ENCODE data around the gene BCL2A1. TPM values are rescaled to one million over a fixed set of nuclear protein-coding genes. Genes with fewer than 3 reads are reported as not detected.
"Not testable (repeated sequence)": the region's sequence is repeated elsewhere in the genome, so short reads cannot be mapped to it uniquely, and the experiment has no call there.

The BCL2A1 gene
- polyA plus RNA-seq, 1 donor (not counting 4 experiments of a cell fraction or from before 2014, with no cell fraction given): 0.10 TPM

DNA sequence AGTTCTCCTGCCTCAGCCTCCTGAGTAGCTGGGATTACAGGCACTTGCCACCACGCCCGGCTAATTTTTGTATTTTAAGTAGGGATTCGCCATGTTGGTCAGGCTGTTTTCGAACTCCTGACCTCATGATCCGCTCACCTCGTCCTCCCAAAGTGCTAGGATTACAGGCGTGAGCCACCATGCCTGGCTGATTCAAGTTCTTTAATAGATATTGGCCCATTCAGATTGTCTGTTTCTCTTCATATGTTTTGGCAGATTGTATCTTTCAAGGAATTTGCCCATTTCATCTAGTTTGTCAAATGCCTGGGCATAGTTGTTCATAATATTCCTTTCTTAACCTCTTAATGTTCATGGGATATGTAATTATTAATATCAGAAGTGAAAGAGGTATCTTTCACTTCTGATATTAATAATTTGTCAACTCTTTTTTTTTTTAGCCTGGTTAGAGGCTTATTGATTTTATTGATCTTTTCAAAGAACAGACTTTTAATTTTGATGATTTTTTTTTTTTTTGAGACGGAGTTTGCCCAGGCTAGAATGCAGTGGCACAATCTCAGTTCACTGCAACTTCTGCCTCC, 48.3 kb upstream of the BCL2A1 start:
- Histone ChIP-seq H3K27me3 (ENCODE audit: control insufficient read depth, extremely low read depth, insufficient read depth, low read length) (no peaks in the 10 kb centered on the region), H3K36me3 (ENCODE audit: control insufficient read depth in 2 of 2, extremely low read depth in 1 of 2, insufficient read depth in 2 of 2, low read length in 2 of 2) (no peaks in the 10 kb centered on the region), H3K9ac (ENCODE audit: control insufficient read depth, extremely low read depth, insufficient read depth, low read length) (no peak overlapping the region), H3K4me1 (ENCODE audit: control insufficient read depth, extremely low read depth, insufficient read depth, low read length) (no peaks in the 10 kb centered on the region), H3K4me2 (ENCODE audit: control insufficient read depth, extremely low read depth, insufficient read depth, low read depth, low read length) (no peak overlapping the region), H3K9me3 (ENCODE audit: control insufficient read depth, low read depth, low read length) (no peaks in the 10 kb centered on the region), H3K9me1 (ENCODE audit: control insufficient read depth, extremely low read depth, insufficient read depth, low read length) (no peaks in the 10 kb centered on the region), H3K4me3 (ENCODE audit: control insufficient read depth in 2 of 3, extremely low read depth in 1 of 3, insufficient read depth in 2 of 3, low read depth in 1 of 3, low read length in 3 of 3) (no peak overlapping the region), H3K27ac (ENCODE audit: control insufficient read depth, insufficient read depth, low read length) (no peak overlapping the region), H2AFZ (ENCODE audit: control insufficient read depth, low read length) (no peak overlapping the region), H4K20me1 (ENCODE audit: control insufficient read depth, extremely low read depth, insufficient read depth, low read length) (no peaks in the 10 kb centered on the region), H3K79me2 (ENCODE audit: control insufficient read depth, insufficient read depth, low read length) (no peaks in the 10 kb centered on the region)
- no peak for TF ChIP-seq EZH2 (IDR thresholded peaks at IDR 0.05; ENCODE audit: low read length)
- TF ChIP-seq, protein P1, sequence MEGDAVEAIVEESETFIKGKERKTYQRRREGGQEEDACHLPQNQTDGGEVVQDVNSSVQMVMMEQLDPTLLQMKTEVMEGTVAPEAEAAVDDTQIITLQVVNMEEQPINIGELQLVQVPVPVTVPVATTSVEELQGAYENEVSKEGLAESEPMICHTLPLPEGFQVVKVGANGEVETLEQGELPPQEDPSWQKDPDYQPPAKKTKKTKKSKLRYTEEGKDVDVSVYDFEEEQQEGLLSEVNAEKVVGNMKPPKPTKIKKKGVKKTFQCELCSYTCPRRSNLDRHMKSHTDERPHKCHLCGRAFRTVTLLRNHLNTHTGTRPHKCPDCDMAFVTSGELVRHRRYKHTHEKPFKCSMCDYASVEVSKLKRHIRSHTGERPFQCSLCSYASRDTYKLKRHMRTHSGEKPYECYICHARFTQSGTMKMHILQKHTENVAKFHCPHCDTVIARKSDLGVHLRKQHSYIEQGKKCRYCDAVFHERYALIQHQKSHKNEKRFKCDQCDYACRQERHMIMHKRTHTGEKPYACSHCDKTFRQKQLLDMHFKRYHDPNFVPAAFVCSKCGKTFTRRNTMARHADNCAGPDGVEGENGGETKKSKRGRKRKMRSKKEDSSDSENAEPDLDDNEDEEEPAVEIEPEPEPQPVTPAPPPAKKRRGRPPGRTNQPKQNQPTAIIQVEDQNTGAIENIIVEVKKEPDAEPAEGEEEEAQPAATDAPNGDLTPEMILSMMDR (optimal IDR thresholded peaks at IDR 0.05 in 1 of 3, IDR thresholded peaks at IDR 0.05 in 1 of 3, conservative IDR thresholded peaks at IDR 0.05 in 1 of 3; ENCODE audit: extremely low read depth in 1 of 3, insufficient read depth in 2 of 3, low read length in 3 of 3): no peak
- dilution Hi-C loops (cut with MboI; ENCODE audit: extremely low pct_ligation_motif_present, low sequenced_read_pairs): no loop called here
- FAIRE-seq (no peak), DNase-seq (ENCODE audit: low read depth, low spot score) (no peak)

DNA sequence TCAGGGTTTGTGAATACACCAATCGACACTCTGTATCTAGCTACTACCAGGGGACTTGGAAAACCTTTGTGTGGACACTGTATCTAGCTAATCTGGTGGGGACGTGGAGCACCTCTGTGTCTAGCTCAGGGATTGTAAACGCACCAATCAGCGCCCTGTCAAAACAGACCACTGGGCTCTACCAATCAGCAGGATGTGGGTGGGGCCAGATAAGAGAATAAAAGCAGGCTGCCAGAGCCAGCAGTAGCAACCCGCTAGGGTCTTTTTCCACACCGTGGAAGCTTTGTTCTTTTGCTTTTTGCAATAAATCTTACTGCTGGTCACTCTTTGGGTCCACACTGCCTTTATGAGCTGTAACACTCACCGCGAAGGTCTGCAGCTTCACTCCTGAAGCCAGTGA, 46.1 kb upstream of the BCL2A1 start:
- H3K9ac ChIP-seq (ENCODE audit: control insufficient read depth, extremely low read depth, insufficient read depth, low read length); DNase-seq (ENCODE audit: low read depth, low spot score); H4K20me1 ChIP-seq (ENCODE audit: control insufficient read depth, extremely low read depth, insufficient read depth, low read length); H3K9me3 ChIP-seq (ENCODE audit: control insufficient read depth, low read depth, low read length); FAIRE-seq; H3K9me1 ChIP-seq (ENCODE audit: control insufficient read depth, extremely low read depth, insufficient read depth, low read length); H3K4me2 ChIP-seq (ENCODE audit: control insufficient read depth, extremely low read depth, insufficient read depth, low read depth, low read length); H3K27me3 ChIP-seq (ENCODE audit: control insufficient read depth, extremely low read depth, insufficient read depth, low read length); H3K4me1 ChIP-seq (ENCODE audit: control insufficient read depth, extremely low read depth, insufficient read depth, low read length); H3K36me3 ChIP-seq (ENCODE audit: control insufficient read depth in 2 of 2, extremely low read depth in 1 of 2, insufficient read depth in 2 of 2, low read length in 2 of 2); H3K79me2 ChIP-seq (ENCODE audit: control insufficient read depth, insufficient read depth, low read length); H3K4me3 ChIP-seq (ENCODE audit: control insufficient read depth in 2 of 3, extremely low read depth in 1 of 3, insufficient read depth in 2 of 3, low read depth in 1 of 3, low read length in 3 of 3); H3K27ac ChIP-seq (ENCODE audit: control insufficient read depth, insufficient read depth, low read length); H2AFZ ChIP-seq (ENCODE audit: control insufficient read depth, low read length); dilution Hi-C loops (cut with MboI; ENCODE audit: extremely low pct_ligation_motif_present, low sequenced_read_pairs): not testable (repeated sequence)

DNA sequence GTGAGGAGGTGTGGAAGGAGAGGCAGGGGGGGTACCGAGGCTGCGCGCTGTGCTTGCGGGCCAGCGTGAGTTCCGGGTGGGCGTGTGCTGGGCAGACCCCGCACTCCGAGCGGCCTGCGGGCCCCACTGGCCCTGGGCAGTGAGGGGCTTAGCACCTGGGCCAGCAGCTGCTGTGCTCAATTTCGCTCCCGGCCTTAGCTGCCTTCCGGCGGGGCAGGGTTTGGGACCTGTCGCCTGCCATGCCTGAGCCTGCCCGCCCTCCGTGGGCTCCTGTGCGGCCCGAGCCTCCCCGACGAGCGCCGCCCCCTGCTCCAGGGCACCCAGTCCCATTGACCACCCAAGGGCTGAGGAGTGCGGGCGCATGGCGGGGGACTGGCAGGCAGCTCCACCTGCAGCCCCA, 45.5 kb upstream of the BCL2A1 start:
- H3K9me3 ChIP-seq (ENCODE audit: control insufficient read depth, low read depth, low read length); H3K9ac ChIP-seq (ENCODE audit: control insufficient read depth, extremely low read depth, insufficient read depth, low read length); FAIRE-seq; H4K20me1 ChIP-seq (ENCODE audit: control insufficient read depth, extremely low read depth, insufficient read depth, low read length); H3K4me2 ChIP-seq (ENCODE audit: control insufficient read depth, extremely low read depth, insufficient read depth, low read depth, low read length); H3K4me3 ChIP-seq (ENCODE audit: control insufficient read depth in 2 of 3, extremely low read depth in 1 of 3, insufficient read depth in 2 of 3, low read depth in 1 of 3, low read length in 3 of 3); dilution Hi-C loops (cut with MboI; ENCODE audit: extremely low pct_ligation_motif_present, low sequenced_read_pairs); H3K27ac ChIP-seq (ENCODE audit: control insufficient read depth, insufficient read depth, low read length); H2AFZ ChIP-seq (ENCODE audit: control insufficient read depth, low read length); H3K36me3 ChIP-seq (ENCODE audit: control insufficient read depth in 2 of 2, extremely low read depth in 1 of 2, insufficient read depth in 2 of 2, low read length in 2 of 2); H3K9me1 ChIP-seq (ENCODE audit: control insufficient read depth, extremely low read depth, insufficient read depth, low read length); H3K79me2 ChIP-seq (ENCODE audit: control insufficient read depth, insufficient read depth, low read length); H3K4me1 ChIP-seq (ENCODE audit: control insufficient read depth, extremely low read depth, insufficient read depth, low read length); H3K27me3 ChIP-seq (ENCODE audit: control insufficient read depth, extremely low read depth, insufficient read depth, low read length); DNase-seq (ENCODE audit: low read depth, low spot score): not testable (repeated sequence)
